D721Med (cell line): ENCODE measurements around the gene SUOX.
"Not testable (repeated sequence)": the region's sequence is repeated elsewhere in the genome, so short reads cannot be mapped to it uniquely, and the experiment has no call there.

Experiments
- DNase-seq: peaks from one replicate; pipeline ENCODE4 v3.0.0; 2011; ENCODE audit warnings: low spot score; ENCODE audit not compliant: insufficient read length
- FAIRE-seq: peaks from 2 replicates; lab custom pipeline; 2011; peaks lifted over from hg19 to GRCh38; lab: Jason Lieb, UNC
- TF ChIP-seq, protein P1 (sequence below): IDR thresholded peaks from 2 replicates; pipeline ENCODE4 v1.5.1; 2012; ENCODE audit warnings: mild to moderate bottlenecking, control low read depth; ENCODE audit not compliant: insufficient read depth; ENCODE audit errors: missing control alignments

SUOX gene

DNA sequence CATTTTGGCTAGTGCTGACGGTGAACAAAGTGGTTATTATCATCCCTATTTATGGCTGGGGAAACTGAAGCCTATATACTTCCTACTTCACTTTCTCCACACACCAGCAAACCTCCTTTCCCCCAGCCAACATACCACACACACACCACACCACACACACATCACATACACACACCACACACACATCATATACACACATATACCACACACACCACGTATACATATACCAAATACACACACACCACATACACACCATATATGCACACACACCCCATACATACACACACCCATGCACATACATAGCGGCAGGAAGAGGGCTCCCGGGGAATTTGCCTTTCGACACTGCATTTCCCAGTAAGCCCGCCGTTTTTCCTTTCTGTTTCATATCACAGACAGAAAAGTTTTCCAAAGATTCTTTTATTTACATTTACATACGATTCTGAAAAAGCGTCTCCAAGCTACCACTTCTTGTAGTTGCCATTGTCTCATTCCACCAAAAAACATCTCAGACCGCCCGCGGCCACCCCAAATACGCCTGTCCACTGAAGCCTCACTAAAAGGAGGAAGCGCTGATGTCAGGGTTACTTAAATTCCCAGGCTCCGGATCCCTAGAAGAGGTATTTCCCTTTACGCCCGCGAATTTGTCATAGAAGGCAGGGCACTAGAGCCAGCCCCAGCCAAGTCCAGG lies 24.0 kb upstream of the SUOX start:
- DNase-seq (no peak), FAIRE-seq (no peak)
- TF ChIP-seq, protein P1, sequence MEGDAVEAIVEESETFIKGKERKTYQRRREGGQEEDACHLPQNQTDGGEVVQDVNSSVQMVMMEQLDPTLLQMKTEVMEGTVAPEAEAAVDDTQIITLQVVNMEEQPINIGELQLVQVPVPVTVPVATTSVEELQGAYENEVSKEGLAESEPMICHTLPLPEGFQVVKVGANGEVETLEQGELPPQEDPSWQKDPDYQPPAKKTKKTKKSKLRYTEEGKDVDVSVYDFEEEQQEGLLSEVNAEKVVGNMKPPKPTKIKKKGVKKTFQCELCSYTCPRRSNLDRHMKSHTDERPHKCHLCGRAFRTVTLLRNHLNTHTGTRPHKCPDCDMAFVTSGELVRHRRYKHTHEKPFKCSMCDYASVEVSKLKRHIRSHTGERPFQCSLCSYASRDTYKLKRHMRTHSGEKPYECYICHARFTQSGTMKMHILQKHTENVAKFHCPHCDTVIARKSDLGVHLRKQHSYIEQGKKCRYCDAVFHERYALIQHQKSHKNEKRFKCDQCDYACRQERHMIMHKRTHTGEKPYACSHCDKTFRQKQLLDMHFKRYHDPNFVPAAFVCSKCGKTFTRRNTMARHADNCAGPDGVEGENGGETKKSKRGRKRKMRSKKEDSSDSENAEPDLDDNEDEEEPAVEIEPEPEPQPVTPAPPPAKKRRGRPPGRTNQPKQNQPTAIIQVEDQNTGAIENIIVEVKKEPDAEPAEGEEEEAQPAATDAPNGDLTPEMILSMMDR: no peak

DNA sequence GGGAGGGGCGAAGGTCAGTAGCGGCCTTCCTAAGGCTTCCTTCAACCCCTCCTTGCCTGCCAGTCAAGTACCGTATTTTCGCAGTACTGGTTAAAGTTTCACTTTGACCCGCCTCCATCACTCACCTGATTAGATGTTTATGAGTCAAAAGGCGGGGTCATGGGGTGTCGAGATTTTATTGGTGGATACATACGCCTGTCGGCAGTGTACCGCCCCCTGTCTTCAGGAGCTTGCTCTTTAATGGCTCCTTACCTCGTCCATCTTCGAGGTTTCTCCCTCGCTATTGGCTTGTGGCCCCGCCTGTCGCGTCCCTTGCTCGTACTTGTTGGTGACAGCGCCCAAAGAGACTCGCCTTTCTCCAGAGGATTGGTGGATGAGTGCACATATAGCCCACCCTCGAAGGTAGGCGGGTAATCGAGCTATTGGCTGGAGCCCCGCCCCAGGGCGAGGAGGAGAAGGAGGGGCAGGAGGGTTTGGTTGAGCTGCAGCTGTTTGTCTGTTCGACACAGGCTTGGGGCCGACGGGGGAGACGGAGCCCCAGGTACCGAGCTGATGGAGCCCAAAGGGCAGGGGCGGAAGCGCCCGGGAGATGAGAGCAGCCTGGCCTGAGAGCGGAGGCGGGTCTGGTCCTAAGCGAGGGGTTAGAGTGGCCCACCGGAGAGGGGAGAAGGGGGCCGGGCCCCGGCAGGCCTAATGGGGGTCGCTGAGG lies 23.3 kb upstream of the SUOX start, which contains the start of gene RAB5B:
Gene RAB5B (plus strand): TSS at position 480 of the 709 bp plus-strand sequence. CDS start 12,883 bp downstream, outside the sequence.
- peak; percentile 90 for DNase-seq
- peak; percentile 61 for FAIRE-seq
- TF ChIP-seq, protein P1: no peak

DNA sequence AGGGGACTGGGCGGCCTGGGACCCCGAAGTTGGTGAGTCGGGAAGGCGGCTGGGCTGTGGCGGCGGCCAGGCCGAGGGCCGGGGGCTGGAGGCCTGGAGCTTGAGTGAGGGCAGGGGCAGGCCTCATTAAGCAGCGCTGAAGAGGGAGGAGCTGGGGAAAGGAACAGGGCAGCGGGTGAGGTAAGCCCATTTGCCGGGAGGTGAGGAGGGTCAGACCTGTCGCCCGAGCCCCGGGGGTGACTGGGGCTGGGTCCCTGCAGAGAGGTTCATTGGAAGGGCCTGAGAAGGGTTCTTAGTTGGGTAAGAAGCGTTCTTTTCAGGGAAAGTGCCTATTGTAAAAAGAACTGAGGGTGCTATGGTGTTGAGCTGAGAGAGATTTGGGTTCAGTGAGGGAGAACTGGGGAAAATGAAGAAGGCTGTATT lies 22.8 kb upstream of the SUOX start:
- no peak for FAIRE-seq
- DNase-seq: no peak
- TF ChIP-seq, protein P1: no peak

DNA sequence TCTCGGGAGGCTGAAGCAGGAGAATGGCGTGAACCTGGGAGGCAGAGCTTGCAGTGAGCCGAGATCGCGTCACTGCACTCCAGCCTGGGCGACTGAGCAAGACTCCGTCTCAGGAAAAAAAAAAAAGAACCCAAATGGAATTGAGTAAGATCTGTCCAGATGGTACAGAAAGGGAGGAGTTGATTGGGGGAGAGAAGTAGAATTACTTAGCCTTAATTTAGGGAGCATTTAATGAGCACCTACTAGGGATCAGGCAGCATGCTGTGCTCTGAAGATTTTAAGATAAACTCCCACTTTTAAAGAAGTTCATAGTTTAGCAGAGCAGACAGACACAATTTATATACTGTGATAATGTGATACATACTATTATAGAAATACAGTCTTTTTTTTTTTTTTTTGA lies 18.7 kb upstream of the SUOX start:
- TF ChIP-seq, protein P1: no peak
- DNase-seq (no peak), FAIRE-seq (no peak)

DNA sequence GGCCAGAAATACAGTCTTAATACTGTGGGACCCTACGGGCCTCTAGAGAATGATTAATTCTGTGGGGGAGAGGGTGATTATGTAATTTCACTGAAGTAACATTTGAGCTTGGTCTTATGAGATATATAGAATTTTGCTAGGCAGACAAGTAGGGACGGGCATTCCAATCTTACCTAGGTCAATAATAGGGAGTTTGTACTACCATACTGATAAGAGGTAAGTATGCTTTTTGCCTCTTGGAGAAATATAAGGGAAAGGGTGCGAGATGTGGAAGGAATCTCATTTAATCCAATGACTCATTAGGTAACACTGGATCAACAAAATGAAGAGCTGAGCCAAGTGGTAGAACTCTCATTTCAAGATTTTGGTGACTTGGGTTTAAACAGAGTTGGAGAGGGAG lies 18.0 kb upstream of the SUOX start:
- no peak for FAIRE-seq
- DNase-seq: no peak

DNA sequence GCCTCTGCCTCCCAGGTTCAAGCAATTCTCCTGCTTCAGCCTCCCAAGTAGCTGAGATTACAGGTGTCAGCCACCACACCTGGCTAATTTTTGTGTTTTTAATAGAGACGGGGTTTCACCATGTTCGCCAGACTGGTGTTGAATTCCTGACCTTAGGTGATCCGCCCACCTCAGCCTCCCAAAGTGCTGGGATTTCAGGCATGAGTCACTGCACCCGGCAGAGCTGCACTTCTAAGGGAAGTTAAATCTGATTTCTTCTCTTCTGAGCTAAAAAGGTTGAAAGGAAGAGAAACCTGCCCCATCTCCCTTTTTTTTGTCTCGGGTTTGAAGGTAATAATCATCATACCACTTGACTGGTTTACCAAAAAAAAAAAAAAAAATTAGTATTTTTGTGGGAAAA lies 15.2 kb upstream of the SUOX start:
- FAIRE-seq, DNase-seq: not testable (repeated sequence)

More for the DNA sequence above, 18.0 kb upstream of the SUOX start:
- TF ChIP-seq, protein P1: no peak

DNA sequence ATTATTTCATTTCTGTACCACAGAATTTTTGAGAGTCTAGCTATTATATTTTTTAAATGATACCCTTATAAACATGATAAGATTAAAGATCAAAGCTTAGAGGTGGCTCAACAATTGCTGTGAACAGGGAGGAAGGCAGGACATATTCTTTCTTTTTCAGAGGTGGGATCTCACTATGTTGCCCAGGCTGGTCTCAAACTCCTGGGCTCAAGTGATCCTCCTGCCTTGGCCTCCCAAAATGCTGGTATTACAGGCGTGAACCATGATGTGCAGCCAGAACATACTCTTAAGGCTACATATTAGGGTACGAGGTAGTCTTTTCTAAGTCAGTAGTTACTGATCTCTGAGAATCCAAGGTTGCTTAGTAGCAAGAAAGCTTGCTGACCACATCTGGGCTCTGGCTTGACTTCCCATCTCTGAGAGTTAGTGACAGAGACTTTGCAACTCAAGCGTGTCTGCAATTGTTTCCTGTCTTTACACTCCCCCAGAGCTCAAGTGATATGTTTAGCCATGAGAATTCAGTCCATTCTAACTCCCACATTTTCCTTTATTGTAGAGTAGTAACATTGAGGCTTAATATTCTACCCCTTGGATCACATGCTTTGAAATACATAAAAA lies 14.6 kb upstream of the SUOX start:
- FAIRE-seq (no peak), DNase-seq (no peak)
- TF ChIP-seq, protein P1: no peak
